MM.1S (cell line): ENCODE results near the gene BICDL1.

Source experiments
- EZH2 ChIP-seq: fragments of 300-600 bp; sonication (generic); optimal IDR thresholded peaks from 2 replicates; pipeline ENCODE3; 2017; ENCODE audit warnings: low read depth, mild to moderate bottlenecking, antibody characterized with exemption, low read length, mixed read lengths
- TF ChIP-seq, protein P1 (sequence below): fragments of 300-600 bp; sonication (generic); IDR thresholded peaks from 2 replicates; pipeline ENCODE4 v1.5.1; 2016; ENCODE audit warnings: antibody characterized with exemption, low read length, mixed read lengths

DNA sequence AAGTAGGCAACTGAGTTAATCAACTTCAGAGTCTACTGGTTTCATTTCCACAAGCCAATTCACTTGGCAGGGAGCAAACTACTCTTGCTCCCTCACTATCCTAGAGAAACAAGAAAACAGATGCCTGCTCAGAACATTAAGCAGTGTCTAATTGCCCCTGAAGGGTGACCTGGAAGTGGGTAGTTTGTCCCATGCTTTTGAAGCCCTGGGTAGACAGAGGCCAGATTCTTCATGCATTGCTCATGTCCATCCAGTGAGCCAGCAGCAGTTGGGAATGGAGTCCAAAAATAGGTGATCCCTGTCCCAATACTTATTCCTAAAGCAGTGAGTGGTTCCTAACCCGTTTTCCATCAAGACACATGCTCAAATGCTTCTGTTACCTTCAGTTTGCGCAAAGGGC, 48.8 kb downstream of the BICDL1 start:
- no peak for TF ChIP-seq EZH2
- TF ChIP-seq, protein P1, sequence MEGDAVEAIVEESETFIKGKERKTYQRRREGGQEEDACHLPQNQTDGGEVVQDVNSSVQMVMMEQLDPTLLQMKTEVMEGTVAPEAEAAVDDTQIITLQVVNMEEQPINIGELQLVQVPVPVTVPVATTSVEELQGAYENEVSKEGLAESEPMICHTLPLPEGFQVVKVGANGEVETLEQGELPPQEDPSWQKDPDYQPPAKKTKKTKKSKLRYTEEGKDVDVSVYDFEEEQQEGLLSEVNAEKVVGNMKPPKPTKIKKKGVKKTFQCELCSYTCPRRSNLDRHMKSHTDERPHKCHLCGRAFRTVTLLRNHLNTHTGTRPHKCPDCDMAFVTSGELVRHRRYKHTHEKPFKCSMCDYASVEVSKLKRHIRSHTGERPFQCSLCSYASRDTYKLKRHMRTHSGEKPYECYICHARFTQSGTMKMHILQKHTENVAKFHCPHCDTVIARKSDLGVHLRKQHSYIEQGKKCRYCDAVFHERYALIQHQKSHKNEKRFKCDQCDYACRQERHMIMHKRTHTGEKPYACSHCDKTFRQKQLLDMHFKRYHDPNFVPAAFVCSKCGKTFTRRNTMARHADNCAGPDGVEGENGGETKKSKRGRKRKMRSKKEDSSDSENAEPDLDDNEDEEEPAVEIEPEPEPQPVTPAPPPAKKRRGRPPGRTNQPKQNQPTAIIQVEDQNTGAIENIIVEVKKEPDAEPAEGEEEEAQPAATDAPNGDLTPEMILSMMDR, result no peak
